NCI-H774 (cell line): Measurements from ENCODE around the gene CD300C.
A peak's percentile ranks its signal among the peaks of the same experiment; 100 is the strongest.
"Not testable (repeated sequence)": the region's sequence is repeated elsewhere in the genome, so short reads cannot be mapped to it uniquely, and the experiment has no call there.

Experiments
- DNase-seq: peaks from one replicate; lab custom pipeline; 2025; lab: John Stamatoyannopoulos, UW

The CD300C gene

DNA sequence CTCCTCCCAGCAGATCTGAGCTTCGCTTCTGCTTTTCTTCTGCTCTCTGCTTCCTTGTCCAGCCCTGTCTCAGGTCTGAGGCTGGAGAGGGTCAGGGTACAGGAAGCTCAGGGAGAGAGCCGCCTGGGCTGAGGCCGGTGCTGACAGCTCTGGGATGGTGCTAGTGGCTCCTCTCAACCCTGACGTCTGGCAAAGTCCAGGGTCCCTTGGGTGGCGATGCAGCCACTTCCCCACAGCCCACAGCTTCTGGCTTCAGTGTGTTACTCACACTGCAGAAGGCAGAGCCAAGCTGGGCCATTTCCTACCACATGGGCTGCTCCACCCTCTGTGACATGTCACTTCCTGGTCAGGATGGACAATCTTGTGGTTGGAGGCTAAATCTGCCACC is at the start of gene CD300C:
Gene CD300C (minus strand): TSS at position 273 of the 388 bp plus-strand sequence. CDS start 333 bp downstream, outside the sequence.
- DNase-seq = no peak

DNA sequence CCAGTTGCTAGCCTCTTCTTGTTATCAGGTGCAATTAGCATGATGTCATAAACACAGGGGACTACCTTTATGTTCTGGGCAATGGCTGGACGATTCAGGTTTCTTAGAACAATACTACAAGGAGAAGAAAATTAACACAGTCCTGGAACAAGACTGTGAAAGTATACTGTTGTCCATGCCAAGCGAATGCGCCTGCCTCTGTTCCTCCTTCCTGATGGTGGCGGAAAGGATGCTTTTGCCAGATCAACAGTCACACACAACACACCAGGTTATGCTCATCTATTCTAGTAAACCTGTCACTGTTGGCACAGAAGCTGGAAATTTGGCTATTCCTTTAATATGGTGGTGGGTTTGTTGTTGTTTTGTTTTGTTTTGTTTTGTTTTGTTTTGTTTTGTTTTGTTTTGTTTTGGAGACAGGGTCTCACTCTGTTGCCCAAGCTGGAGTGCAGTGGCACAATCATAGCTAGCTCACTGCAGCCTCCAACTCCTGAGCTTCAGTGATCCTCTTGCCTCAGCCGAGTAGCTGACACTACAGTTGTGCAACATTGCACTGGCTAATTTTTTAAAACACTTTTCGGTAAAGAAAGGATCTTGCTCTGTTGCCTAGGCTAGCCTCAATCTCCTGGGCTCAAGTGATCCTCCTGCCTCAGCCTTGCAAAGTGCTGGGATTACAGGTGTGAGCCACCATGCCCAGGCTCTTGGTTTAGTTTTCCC is 49.3 kb upstream of the CD300C start:
- no peak for DNase-seq

DNA sequence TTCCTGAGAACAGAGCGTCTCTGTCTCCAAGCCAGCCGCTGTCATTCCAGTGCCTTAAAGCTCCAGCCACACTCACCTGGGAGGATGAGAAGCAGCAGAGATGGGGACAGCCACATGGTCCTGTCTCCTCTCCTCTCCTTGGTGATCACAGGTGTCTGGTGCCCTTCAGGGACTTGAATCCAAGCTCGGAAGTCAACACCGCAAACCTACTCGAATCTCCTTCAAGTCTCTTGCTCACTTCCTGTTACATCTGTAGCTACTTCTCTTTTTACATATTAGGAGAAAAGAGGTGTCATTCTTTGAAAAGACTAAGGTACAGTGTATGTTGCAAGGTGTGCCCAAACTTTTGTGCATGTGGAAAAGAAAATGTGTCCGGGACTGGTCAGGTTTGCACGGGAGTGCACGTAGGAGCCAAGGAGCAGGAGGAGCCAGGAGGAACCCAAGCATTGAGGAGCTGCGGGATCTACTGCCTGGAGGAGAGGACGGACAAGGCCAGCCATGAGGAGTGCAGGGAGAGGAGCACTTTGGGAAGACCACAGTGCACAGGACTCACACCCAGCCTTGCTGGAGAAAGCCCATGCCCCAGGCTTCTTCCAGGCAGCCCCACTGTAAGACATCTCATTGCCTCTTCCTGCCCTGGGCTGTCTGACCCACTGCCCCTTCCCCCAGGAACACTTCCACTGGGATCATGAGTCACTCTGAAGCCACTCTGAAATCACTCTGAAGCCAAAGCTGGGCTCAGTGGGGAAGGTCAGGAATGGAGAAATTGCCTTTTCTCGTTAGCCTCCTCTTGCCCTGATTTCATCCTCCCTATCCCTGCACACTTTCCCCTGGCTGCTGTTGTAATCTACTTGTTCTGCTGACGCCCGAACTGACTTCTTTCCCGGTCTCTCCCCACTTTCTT is 46.4 kb upstream of the CD300C start, which contains the start of gene CD300LD:
Gene CD300LD (minus strand): TSS at position 197 of the 904 bp plus-strand sequence. CDS start 81 bp downstream, at position 116.
- no peak for DNase-seq

DNA sequence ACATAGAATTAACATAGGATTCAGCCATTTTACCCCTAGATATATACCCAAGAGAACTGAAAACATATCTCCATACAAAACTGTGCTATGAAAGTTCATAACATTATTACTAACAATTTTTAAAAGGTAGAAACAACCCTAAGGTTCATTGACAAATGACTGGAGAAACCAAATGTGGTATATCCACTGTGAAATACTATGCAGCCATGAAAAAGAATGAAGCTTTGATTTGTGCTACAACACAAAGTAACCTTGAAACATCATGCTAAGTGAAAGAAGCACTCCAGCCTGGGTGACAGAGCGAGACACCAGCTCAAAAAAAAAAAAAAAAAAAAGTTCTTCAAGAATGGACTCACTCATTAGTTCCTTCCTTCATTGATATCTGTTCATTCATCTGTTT is 45.6 kb upstream of the CD300C start:
- no peak for DNase-seq

DNA sequence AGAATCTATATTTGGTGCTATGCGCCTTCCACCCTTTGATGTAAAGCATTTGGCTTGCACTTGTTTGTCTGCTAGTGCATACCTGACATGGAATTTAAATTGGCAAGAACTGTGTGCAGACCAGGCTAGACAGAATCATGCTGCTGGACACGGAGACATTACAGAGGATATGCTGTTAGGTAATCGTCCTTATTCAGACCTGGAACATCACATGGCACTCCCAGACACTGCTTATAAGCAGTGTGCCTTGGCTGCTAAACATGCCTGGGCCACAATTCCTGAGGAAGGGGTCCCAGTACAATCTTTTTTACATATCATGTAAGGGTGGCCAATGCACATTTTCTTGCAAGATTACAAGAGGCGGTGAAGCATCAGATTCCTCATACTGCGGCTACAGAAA is 39.8 kb upstream of the CD300C start:
- no peak for DNase-seq

DNA sequence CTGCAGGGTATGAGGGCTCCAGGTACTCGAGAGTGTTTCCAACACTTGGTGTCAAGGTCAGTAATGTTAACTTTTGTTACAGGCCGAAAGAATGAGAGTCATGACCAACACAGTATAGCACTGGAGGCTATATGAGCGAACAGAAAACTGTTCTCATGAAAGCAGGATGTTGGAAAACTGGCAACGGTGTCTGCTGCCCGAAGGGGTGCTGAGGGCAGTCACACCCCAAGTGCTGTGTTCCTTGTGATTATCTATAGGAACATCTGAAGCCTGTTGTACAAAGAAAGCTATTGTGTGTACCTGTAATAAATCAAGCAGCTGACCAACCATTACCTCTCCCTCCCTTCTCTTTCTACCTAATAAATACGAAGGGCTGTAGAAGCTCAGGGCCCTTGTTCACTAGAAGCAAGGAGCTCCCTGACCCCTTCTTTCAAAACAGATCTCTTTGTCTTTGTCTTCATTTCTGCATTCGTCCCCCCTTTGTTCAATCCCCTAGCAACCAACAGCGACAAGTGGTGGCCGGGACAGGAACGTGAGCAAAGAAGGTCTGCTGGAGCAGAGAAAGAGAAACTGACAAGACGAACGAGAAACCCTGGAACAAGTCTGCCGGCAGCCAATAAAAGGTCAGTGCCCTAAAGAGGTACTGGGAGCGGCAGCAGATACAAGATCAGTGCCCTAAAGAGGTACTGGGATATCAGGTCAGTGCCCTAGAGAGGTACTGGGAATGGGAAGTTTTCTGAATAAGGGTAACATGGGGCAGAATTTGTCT is 38.6 kb upstream of the CD300C start:
- DNase-seq = no peak

DNA sequence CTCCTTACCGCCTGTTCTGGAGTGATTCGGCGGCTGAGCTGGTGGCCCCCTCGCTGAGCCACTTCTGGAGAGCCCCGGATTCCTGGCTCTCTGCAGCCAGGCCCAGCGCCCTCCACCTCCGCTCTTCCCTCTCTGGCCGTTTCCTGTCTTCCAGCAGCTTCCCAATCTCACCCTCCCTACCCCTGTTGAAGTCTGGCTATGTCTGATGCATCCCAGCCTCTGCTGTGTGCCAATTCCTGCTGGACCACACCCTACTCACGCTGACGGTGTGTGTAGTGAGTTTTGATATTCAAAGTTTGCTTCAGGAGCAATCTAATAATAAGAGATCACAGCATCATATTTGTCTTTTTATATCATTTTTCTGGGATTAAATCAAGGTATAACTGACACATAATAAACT is 36.7 kb upstream of the CD300C start:
- DNase-seq = no peak

DNA sequence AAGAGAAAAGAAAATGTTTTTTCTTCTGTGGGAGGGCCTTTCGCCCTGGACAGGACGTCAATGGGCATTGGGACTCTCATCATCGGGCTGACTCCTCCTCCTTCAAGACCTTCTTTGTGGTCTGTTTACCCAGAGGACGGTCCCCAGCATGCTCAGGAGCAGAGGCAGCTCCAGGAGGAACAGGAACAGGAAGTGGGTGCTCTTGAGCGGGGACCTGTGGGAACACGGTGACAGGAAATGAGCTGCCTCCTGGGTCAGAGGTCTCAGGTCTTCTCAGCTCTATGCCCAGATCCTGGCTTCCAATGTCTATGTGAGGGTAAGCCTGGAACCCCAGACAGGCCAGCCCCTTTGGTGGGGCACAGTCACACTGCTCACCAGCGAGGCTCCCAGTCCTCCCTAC is 34.0 kb upstream of the CD300C start:
- DNase-seq = no peak

DNA sequence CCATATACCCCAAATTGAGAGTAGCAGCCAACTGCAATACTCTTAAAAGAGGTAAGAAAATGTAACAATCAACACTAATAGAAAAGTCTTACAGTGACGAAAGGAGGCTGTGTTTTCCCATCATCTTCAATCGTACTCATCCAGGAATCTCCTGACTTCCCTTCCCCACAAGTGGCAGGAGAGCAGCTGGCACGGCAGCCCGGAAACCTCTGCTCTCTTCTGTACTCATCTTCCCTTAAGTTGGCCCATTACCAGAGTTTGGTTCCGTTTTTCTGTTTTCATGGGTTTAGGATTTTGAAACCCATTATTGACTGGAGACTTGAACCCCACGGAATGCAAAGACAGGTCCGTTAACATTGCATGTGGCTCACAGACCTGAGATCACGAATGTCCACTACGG is 33.1 kb upstream of the CD300C start:
- DNase-seq = no peak

DNA sequence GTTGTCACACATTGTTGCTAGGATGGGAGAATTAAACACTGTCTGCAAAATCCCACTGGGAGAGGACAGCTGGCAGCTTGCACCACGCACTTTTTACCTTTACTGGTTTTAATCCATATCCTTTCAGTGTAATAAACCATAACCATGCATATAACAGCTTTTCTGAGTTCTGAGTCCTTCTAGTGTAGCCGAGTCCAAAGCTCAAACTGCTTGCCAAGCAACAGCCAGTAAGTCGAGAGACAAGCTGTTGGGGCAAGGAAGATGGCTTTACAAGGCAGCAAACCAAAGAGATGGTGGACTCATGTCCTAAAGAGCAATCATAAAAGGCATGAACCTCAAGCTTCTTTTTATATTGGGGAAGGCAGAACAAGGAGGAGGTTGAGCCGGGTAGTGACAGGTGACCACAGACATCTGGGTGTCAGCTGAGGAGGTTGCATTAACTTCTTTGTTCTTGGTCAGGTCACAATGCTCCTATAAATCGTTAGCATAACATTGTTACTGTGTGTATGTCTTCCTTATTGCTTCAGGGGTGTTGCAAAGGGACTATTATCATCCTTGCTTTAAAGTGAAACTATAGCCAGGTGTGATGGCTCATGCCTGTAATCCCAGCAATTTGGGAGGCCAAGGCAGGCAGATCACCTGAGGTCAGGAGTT is 28.7 kb upstream of the CD300C start:
- DNase-seq = no peak

DNA sequence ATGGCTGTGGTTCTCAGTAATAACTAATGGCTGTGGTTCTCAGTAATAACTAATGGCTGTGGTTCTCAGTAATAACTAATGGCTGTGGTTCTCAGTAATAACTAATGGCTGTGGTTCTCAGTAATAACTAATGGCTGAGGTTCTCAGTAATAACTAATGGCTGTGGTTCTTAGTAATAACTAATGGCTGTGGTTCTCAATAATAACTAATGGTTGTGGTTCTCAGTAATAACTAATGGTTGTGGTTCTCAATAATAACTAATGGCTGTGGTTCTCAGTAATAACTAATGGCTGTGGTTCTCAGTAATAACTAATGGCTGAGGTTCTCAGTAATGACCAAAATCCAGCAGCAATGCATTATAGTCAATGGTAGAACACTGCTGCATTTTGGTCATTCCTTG is 27.7 kb upstream of the CD300C start:
- DNase-seq = not testable (repeated sequence)

DNA sequence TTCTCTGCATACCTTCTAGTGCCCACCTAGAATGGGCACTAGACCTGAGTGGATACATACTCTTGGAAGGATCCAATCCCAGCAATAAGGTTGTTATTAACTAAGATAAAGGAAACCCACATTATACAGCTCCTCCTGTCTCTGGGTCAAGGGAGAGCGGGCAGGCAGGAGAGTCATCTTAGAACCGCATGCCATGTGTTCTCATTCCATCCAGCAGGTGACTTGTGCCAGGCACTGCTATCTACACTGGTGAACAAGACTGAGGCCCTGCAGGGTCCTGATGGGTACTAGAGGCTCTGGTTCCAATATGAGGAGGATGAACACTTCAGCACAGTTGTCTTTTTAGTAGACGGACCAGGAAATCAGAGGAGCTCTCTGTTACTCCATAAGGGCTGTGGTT is 27.3 kb upstream of the CD300C start:
- DNase-seq = no peak

DNA sequence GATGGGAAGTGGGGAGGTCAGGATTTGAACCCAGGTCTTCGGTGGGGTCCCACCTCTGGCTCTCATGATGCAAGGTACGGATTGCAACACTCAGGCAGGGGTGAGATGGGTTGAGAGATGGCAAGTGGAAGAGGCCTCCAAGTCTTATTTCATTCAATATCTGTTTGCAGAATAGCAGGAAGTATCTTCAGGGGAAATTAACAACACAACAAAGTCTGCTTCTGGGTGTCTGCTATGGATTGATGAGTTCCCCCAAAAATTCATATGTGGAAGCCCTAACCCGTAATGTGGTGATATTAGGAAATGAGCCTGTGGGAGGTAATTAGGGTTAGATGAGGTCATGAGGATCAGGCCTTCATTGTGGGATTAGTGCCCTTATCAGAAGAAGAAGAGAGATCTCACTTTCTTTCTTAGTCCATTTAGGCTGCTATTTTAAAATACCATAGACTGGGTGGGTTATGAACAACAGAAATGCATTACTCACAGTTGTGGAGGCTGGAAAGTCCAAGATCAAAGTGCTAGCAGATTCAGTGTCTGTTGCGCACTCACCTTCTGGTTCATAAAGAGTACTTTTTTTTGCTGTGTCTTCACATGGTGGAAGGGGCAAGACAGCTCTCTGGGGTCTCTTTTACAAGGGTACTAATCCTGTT is 25.8 kb upstream of the CD300C start:
- no peak for DNase-seq

DNA sequence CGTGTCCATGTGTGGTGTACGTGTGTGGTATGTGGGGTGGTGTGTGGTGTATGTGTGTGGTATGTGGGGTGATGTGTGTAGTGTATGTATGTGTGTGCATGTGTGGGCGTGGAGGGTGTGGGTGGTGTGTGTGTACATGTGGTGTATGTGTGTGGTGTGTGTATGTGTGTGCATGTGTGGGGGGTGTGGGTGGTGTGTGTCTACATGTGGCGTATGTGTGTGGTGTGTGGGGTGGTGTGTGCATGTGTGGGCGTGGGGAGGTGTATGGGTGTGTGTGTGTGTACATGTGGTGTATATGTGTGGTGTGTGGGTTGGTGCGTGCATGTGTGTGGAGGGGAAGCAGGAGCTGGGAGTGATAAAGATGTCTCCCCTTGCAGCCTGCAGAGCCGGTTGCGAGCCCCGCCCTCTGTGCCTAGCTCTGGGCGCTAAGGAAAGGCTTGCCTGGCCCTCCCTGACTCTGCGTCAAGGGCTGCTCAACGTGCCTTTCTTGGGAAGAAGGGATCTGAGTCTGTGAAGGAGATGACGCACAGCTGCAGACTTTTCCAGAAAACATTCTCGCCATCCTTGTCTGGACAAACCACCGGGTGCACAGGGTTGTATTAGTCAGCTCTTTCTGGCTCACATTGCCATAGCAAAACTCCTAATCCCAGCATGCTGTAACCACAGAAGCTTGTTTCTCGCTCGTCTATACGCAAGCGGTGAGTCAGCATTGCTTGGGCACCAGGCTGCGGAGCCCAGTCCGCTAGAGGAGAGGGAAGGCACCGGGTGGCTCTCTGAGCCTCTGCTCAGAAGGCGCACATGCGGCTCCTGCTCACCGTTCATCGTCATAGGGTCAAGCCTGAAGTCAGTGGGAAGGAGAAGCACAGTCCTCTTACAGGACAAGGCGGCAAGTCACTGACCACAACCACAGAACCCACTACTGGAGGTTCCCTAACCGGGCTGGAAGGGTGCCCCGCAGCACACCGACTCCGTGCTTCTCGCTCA is 23.4 kb upstream of the CD300C start:
- DNase-seq = no peak

DNA sequence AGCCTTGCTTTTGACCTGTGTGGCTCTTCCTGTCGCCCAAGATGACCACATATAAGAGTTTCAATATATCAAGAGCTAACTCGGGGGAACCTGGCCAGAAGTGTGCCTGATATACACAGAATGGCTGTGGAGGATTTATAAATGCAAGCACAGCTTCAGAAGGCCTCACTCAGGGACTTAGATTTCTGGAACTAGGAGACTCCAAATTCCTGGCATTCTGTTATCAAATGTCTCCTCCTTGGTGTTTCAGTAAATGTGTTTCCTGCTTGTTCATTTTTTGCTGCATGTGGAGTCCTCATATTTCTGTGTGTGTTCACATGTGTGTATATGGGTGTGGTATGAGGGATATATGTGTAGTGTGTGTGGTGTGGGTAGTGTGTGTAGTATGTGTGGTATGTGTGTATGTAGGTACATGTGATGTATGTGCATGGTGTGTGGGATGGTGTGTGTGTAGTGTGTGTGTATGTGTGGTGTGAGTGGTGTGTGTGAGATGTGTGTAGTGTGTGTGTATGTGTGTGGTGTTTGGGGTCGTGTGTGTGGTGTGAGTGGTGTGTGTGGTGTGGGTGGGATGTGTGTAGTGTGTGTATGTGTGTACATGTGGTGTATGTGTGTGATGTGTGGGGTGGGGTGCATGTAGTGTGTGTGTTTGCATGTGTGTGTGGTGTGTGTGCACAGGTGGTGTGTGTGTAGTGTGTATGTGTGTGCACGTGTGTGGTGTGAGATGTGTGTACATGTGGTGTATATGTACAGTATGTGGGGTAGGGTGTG is 22.4 kb upstream of the CD300C start:
- DNase-seq = no peak

DNA sequence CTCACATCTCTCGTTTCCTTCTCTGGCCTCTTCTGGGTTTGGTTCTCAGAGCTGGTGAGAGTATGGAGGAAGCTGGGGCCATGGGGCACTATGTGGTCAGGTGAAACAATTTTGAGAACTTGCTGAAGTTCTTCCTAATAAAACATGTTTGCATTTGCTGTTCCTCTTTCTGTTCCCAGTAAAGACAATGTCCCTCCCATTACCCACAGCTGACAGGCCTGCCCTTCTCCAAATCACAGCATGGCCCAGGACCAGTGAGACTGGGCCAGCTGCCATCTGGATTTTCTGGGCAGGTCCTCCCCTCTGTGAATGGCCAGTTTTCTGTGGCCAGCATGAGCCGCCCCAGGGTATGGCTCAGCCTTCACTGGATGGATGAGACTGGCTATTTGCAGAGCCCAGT is 21.5 kb upstream of the CD300C start, which contains the start of gene CD300H:
Gene CD300H (minus strand): TSS at position 113 of the 400 bp plus-strand sequence.
- DNase-seq = no peak

DNA sequence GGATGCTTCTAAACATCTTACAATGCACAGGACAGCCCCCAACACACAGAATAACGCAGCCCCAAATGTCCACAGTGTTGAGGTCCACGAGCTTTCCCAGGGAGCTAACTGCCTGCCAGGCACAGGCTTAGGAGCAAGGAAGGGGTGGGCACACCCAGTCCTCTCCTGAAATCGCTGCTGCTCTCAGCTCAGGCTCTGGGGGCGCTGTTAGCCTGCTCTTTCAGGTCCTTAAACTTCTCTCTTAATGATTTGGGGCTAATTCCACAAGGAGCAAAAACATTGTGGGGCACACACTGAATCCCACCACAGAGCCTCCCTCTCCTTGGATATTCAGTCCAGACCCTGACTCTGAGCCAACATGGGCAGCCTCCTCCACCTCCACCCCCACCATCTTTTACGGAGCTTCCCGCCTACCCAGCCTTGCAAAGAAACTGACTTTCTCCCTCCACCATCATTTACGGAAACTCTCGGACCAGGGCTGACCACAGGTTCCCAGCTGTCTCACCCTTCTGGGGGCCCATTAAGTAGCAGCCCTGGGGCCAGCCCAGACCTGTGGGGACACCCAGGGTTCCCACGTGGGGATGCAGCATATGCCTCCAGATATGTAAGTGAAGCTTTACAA is 20.3 kb upstream of the CD300C start:
- DNase-seq = peak; percentile 10

DNA sequence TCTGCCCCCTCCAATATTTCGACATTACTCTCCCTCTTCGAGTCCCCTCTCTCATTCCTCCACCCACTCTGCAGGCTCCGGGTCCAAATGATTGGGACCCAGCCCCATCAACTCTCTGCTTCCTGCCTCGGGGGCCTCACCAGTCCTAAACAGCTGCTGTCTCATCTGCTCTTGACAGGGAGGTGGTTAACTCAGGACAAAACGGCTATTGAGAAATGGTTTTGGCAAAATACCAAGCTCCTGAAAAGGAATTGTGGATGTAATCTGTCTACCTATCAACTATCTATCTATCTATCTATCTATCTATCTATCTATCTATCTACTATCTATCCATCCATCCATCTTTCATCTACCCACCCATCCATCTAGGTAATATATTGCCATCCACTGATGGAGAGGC is 19.2 kb upstream of the CD300C start:
- DNase-seq = no peak

DNA sequence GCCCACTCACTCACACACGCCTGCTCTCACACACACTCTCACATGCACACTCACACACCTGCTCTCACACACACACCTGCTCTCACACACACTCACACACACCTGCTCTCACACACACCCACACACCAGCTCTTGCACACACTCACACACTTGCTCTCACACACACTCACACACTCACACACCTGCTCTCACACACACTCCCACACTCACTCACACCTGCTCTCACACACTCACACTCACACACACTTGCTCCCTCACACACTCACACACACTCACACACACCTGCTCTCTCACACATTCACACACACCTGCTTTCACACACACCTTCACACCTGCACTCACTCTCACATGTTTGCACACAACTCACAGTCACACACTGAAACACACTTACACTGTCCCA is 17.4 kb upstream of the CD300C start:
- no peak for DNase-seq
